ENCODE data around the gene POU6F2.
"Not testable (repeated sequence)": the region's sequence is repeated elsewhere in the genome, so short reads cannot be mapped to it uniquely, and the experiment has no call there.

POU6F2 gene

DNA sequence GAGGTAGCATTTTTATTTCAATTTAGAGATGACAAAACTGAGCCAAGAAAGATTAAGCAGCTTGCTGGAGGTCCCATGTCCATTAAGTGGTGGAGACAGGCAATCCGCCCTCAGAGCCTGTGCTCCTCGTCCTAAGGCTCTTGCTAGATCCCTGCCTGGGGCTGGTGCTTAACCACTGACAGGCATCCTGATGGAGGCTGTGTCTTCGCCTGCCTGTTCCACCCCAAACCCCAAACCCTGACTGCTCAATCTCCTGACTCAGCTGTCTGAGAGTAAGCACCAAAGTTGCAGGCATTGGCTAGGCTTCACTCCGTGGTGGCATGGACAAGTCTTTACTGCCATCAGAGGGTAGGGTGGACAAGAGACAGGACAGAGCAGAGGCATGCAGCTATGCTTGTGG, 209.4 kb downstream of the POU6F2 start:
- no peak for DNase-seq (ENCODE audit: low read depth)

- DNase-seq (ENCODE audit: low read depth) = no peak
Measured at GRCh38 chr7:39192476-39192875, 214.8 kb downstream of the POU6F2 start.

DNA sequence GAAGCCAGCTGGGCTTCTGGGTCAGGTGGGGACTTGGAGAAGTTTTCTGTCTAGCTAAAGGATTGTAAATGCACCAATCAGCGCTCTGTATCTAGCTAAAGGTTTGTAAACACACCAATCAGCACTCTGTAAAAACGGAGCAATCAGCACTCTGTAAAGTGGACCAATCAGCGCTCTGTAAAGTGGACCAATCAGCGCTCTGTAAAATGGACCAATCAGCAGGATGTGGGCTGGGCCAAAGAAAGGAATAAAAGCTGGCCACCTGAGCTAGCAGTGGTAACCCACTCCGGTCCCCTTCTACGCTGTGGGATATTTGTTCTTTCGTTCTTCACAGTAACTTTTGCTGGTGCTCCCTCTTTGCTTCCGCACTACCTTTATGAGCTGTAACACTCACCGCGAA, 216.7 kb downstream of the POU6F2 start:
- not testable (repeated sequence) for DNase-seq (ENCODE audit: low read depth)

DNA sequence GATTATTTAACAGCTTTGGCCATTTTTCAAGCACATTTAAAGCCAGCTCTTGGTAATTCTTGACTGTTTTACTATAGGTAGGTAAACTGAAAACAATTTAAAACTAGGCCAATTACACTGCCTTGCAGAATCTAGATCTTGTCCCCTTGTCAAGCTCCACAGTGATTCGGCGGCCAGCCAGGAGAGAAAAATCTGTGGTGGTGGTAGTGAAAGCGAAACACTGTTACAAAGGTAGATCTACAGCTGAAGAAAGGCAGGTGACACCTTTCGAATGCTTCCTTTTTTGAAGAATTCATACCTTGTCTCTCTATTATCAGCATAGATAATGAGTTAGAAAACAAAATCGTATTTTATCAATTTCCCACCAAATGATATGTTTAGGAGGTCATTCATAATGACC, 218.3 kb downstream of the POU6F2 start:
- DNase-seq (ENCODE audit: low read depth) = no peak

- DNase-seq (ENCODE audit: low read depth) = no peak
Measured at GRCh38 chr7:39197831-39198230, 220.1 kb downstream of the POU6F2 start.

DNA sequence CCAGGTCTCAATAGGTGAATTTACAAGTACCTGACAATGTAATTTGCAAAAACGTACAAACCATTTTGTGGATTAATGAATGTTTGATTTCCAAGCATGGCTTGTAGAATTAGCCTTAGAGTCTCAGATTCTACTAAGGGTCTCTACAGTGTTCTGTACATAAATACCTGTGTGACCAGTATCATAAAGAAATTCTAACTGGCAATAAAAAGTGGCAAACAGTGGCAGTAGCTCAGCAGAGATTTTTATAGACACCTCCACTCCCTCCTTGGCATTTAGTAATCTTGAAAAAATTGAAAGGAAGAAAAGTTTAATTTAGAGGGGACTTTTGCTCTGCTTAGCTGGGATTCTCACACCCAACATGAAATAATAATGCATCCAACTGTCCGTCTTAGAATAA, 220.8 kb downstream of the POU6F2 start:
- DNase-seq (ENCODE audit: low read depth) = no peak

DNA sequence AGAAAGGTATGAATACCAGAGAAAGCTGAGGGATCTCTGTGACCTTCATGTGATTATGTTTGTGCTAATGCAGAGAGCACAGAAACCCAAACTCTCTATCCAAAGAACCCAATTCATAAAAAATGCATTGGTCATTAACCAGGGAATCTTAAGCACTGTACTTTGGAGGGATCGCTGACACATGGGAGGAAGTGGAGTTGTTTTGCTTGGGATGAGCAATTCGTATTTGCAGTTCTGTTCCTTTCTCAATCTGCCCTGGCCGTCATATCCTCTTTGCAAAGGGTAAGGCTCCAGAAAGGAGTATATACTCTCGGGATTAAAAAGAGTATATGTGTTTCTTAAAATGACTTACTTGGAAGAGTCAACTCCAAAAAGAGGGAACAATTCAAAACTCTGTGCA, 221.3 kb downstream of the POU6F2 start:
- no peak for DNase-seq (ENCODE audit: low read depth)

GRCh38 chr7:39199951-39200350, 222.2 kb downstream of the POU6F2 start:
- no peak for DNase-seq (ENCODE audit: low read depth)

GRCh38 chr7:39202041-39202440, 224.3 kb downstream of the POU6F2 start:
- no peak for DNase-seq (ENCODE audit: low read depth)

- no peak for DNase-seq (ENCODE audit: low read depth)
Measured at GRCh38 chr7:39210362-39210761, 232.7 kb downstream of the POU6F2 start.

DNA sequence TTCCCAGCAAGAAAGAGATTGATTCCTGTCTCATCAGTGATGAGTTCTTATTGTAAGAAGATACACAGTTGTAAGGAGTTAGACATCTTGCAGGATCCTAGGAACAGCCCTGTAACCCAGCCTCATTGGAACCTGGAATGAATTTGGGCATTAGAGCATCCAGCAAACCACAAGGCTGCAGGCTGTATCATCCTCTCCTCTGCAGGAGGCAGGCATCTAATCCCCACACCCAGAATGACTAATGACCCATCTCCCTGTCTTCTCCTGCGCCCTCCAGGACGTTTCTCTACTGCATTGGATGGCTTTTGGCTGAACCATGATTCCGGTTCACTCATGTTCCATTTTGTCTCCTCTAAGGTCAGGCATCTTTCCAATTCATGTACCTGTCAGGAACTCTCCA, 233.9 kb downstream of the POU6F2 start:
- DNase-seq (ENCODE audit: low read depth) = no peak

GRCh38 chr7:39212876-39213275, 235.2 kb downstream of the POU6F2 start:
- DNase-seq (ENCODE audit: low read depth) = no peak

- DNase-seq (ENCODE audit: low read depth) = no peak
Measured at GRCh38 chr7:39217783-39218182, 240.1 kb downstream of the POU6F2 start.

- no peak for DNase-seq (ENCODE audit: low read depth)
Measured at GRCh38 chr7:39219869-39220268, 242.2 kb downstream of the POU6F2 start.

GRCh38 chr7:39221901-39222300, 244.2 kb downstream of the POU6F2 start:
- no peak for DNase-seq (ENCODE audit: low read depth)

GRCh38 chr7:39228946-39229345, 251.2 kb downstream of the POU6F2 start:
- no peak for DNase-seq (ENCODE audit: low read depth)

DNA sequence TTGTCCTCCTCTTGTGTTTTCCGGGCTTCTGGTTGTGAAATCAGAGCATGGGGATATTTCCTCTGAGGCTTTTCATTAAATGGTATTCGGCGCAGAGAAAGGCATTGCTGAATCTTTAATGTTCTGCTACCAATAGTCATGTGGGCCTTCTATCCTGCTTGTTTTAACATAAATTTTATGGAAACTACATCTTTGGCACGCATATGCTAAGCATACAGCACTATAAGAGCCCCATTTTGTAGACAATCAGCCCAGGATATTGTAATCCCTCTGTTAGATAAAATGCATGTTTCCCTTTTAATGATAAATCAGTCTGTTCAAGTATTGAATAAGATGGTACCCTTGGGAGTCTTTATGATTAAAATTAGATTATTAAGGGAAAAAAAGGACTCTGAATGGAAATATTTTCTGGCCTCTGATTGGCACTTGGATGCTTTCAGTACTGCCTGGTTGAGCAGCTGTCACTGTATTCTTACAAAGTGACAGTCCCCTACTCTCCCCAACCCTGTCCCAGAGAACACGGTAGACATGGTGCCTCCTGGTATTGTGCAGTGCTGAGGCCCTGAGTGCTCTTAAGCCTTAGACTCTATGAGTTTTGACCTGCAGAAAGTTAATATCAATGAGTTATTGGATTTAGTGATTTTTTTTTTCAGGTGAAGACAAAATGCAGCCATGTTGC, 256.3 kb downstream of the POU6F2 start:
- DNase-seq (ENCODE audit: low read depth) = no peak

GRCh38 chr7:39238234-39238869, 260.6 kb downstream of the POU6F2 start:
- no peak for DNase-seq (ENCODE audit: low read depth)

DNA sequence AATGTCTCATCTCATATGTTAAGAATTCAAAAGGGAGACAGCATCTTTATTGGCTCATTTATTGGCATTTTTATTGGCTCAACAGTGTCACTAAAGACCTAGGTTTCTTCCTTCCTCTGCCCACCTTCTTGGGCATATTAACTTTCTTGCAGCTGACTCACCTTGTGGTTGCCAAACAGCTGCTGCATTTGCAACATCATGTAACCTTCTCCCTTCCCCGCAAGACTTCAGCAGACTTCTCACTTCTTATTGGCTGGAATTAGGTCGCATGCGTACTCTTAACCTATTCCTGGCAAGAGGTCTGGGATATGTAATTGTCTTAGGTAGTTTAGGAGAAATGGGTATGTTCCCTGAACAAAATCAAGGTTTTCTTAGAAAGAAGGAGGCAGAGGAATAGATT, 263.2 kb downstream of the POU6F2 start:
- DNase-seq (ENCODE audit: low read depth) = no peak

DNA sequence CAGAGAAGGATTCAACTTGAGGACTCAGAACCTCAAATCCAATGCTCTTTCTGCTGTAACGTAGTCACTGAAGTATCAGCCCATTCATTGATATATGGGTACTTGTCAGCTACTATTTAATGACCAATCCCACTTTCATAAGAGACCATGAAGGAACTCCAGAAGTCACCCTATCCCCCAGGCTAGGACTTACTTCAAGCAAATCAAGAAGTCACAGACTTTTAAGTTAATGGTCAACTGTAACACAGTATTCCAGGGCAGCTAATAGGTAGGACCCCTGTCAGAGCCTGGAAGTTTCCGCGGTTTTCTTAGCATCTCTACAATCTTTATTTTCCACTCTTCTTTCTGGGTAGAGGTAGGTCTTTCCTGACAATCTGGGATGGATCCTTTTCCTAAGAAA, 269.9 kb downstream of the POU6F2 start:
- no peak for DNase-seq (ENCODE audit: low read depth)

DNA sequence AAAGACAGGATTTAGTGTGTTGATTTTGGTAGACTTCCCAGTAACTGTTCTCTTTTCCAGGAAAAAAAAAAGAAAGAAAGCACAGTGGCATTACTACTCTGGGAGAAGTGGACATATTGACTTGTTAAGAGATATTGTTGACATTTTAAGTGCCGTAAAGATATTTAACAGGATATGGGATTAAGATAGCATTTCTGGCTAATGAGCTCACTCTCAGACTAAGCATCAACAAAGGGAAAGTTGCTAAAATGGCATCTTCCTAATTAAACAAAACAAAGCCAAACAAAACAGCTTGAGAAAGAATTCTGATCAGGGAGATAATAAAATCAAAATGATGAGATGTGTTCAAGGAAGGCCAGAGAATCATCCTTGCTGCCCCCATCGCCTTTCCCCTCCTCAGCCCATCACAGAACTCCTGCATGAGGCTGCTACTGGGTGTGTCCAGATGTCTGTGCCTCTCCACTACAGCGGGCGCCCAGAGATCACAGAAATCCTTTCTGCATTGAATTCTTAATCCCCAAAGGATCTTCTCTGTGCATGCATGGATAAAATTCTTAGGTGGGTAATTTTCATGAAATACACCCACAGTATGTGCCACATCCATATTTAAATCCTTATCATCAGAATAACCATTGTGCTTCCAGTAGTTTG, 270.5 kb downstream of the POU6F2 start:
- no peak for DNase-seq (ENCODE audit: low read depth)

DNA sequence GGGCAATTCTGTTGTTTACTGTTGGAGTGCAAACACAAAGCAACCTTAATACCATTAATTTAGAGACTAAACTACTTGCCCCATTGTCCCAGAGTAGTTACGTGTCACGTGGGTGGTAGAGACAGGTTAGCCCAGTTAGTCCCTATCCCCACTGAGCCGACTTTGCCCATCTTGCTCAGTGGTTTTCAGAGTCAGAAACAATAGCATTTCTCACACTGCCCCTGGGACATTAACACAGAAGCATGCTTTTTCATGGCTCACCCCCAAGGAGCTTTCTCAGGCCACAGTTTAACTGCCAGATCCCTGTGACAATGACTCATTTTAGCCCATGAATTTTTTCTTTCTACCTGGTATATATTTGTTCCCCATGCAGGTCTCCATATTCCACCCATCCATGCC, 271.0 kb downstream of the POU6F2 start:
- DNase-seq (ENCODE audit: low read depth) = no peak

DNA sequence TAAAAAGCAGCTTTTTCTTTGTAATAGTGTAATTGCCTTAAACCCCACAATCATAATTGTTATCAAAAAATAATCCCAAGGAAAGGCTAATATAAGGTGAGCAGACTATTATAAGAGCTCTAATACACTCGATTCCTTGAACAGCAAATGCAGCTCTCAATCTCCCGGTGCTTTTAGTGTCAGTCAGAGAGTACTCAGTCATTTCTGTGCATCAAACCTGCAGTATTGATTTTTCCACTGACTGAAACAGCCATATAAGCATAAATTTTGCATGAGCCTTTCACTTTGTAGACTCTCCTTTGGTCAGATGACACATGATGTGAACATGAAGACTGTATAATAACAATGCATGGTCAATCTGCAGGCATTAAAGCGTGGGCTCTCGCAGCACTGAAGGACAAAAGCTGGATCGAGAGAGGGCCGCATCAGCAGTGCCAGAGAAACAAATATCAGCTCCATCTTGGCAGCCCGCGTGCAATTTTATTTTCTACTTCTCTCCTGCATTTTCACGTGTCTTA, 272.0 kb downstream of the POU6F2 start:
- DNase-seq (ENCODE audit: low read depth) = no peak
